SK-N-MC (cell line): ENCODE results near the gene IZUMO4.

ENCODE experiments used
- EZH2 ChIP-seq: fragments of 200-600 bp; sonication (generic); IDR thresholded peaks from one replicate; pipeline ENCODE4 v1.6.1; 2017; ENCODE audit warnings: antibody characterized with exemption
- FOXP2 ChIP-seq: optimal IDR thresholded peaks from 2 replicates; pipeline ENCODE3; 2011; ENCODE audit warnings: mild to moderate bottlenecking, moderate library complexity; ENCODE audit not compliant: insufficient read depth; ENCODE audit errors: extremely low read length, control extremely low read depth
- POLR2AphosphoS5 ChIP-seq: IDR thresholded peaks from 2 replicates; pipeline ENCODE4 v1.6.1; 2012; ENCODE audit warnings: mild to moderate bottlenecking, low read depth, low read length, borderline replicate concordance

GRCh38 chr19:2060884-2061494, 35.7 kb upstream of the IZUMO4 start:
- TF ChIP-seq POLR2AphosphoS5 (0 out of 2 replicates have a peak, but pooled peaks have one; percentile 44), EZH2 (no peak), FOXP2 (no peak)
